Parathyroid adenoma (tissue), 2 donors: ENCODE data around the gene REG1B.
A peak's percentile ranks its signal among the peaks of the same experiment; 100 is the strongest.

Experiments
- H2AFZ ChIP-seq: fragments of 300-600 bp; sonication (generic); one replicate; pipeline ENCODE4 v1.7.0; 2017; ENCODE audit warnings: antibody characterized with exemption, mild to moderate bottlenecking
- H3K27ac ChIP-seq: fragments of 300-600 bp; sonication (generic); one replicate; pipeline ENCODE4 v1.7.0; 2017
- H3K27me3 ChIP-seq: fragments of 300-600 bp; sonication (generic); one replicate; pipeline ENCODE4 v1.7.0; 2017; ENCODE audit warnings: low read length; ENCODE audit not compliant: control insufficient read depth, insufficient read depth
- H3K36me3 ChIP-seq: fragments of 300-600 bp; sonication (generic); one replicate; pipeline ENCODE4 v1.7.0; 2017; ENCODE audit warnings: low read length; ENCODE audit not compliant: control insufficient read depth, insufficient read depth
- H3K4me1 ChIP-seq: fragments of 300-600 bp; sonication (generic); one replicate; pipeline ENCODE4 v1.7.0; 2017; ENCODE audit warnings: control low read depth
- H3K4me2 ChIP-seq: fragments of 300-600 bp; sonication (generic); one replicate; pipeline ENCODE4 v1.7.0; 2017; ENCODE audit warnings: low read length
- H3K4me3 ChIP-seq: fragments of 300-600 bp; sonication (generic); one replicate; pipeline ENCODE4 v1.7.0; 2017; ENCODE audit warnings: low read depth, low read length
- H3K79me2 ChIP-seq: fragments of 300-600 bp; sonication (generic); one replicate; pipeline ENCODE4 v1.7.0; 2017; ENCODE audit warnings: control low read depth
- H3K9ac ChIP-seq: fragments of 300-600 bp; sonication (generic); one replicate; pipeline ENCODE4 v1.7.0; 2017; ENCODE audit warnings: mild to moderate bottlenecking
- H3K9me3 ChIP-seq: fragments of 300-600 bp; sonication (generic); one replicate; pipeline ENCODE4 v1.7.0; 2017; ENCODE audit warnings: low read length; ENCODE audit not compliant: control insufficient read depth
- TF ChIP-seq, protein P1 (sequence below): fragments of 300-600 bp; sonication (generic); IDR thresholded peaks from one replicate; pipeline ENCODE4 v1.7.0; 2017; ENCODE audit warnings: antibody characterized with exemption, mild to moderate bottlenecking
- donor health status: primary hyperparathyroidism.

The REG1B gene

DNA sequence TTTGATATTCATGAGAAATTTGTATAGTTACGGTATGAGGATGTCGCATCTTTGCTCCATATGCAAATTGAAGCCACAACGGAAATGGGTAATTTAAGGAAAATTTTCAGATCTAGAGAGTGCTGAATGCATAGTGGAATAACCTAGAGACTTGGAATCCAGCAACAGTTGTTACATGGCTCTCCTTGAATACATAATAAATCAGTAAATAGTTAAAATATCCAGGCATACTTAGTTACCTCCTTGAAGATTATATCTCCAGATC, 37.9 kb upstream of the REG1B start:
- Histone ChIP-seq H2AFZ (no peak overlapping the region), H3K27ac (no peak overlapping the region), H3K9ac (no peak overlapping the region), H3K4me3 (no peak overlapping the region), H3K9me3 (no peaks in the 10 kb centered on the region), H3K36me3 (no peaks in the 10 kb centered on the region), H3K79me2 (no peaks in the 10 kb centered on the region), H3K4me1 (peaks cover 4% of the 10 kb centered on the region), H3K4me2 (no peak overlapping the region), H3K27me3 (no peaks in the 10 kb centered on the region)
- TF ChIP-seq, protein P1, sequence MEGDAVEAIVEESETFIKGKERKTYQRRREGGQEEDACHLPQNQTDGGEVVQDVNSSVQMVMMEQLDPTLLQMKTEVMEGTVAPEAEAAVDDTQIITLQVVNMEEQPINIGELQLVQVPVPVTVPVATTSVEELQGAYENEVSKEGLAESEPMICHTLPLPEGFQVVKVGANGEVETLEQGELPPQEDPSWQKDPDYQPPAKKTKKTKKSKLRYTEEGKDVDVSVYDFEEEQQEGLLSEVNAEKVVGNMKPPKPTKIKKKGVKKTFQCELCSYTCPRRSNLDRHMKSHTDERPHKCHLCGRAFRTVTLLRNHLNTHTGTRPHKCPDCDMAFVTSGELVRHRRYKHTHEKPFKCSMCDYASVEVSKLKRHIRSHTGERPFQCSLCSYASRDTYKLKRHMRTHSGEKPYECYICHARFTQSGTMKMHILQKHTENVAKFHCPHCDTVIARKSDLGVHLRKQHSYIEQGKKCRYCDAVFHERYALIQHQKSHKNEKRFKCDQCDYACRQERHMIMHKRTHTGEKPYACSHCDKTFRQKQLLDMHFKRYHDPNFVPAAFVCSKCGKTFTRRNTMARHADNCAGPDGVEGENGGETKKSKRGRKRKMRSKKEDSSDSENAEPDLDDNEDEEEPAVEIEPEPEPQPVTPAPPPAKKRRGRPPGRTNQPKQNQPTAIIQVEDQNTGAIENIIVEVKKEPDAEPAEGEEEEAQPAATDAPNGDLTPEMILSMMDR: no peak

DNA sequence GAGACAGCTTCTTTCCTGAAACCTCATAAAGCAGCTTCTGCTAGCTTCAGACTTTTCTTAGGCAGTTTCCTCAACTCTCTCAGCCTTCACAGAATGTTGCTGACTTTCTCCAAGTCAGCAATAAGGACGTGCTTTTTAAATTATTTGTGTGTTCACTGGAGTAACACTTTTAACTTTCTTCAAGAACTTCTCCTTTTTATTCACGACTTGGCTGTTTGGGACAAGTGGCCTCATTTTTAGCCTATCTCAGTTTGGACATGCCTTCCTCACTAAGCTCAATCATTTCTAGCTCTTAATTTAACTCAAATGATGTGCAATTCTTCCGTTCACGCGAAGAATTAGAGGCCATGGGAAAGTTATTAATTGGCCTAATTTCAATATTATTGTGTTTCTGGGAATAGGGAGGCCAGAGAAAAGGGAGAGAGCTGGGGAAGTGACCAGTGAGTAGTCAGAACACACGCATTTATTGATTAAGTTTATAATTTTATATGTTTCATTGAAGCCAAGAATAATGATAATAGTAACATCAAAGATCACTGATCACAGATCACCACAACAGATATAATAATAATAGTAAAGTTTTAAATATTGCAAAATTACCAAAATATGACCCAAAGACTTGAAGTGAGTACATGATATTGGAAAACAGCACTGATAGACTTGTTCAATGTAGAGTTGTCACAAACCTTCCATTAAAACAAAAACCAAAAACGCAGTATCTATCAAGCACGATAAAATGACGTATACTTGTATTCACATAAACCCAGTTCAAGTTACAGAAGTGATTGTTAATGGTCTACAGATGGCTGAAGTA, 37.3 kb upstream of the REG1B start:
- no peaks in the 10 kb centered on the region for H3K4me1 ChIP-seq
- H3K79me2 ChIP-seq: no peaks in the 10 kb centered on the region
- no peak overlapping the region for H3K27ac ChIP-seq
- H3K27me3 ChIP-seq: no peaks in the 10 kb centered on the region
- TF ChIP-seq, protein P1: no peak
- H3K4me2 ChIP-seq: no peak overlapping the region
- H3K36me3 ChIP-seq: no peaks in the 10 kb centered on the region
- H3K9me3 ChIP-seq: no peaks in the 10 kb centered on the region
- no peak overlapping the region for H3K4me3 ChIP-seq
- peak overlapping the region; percentile 17 for H2AFZ ChIP-seq
- no peak overlapping the region for H3K9ac ChIP-seq

DNA sequence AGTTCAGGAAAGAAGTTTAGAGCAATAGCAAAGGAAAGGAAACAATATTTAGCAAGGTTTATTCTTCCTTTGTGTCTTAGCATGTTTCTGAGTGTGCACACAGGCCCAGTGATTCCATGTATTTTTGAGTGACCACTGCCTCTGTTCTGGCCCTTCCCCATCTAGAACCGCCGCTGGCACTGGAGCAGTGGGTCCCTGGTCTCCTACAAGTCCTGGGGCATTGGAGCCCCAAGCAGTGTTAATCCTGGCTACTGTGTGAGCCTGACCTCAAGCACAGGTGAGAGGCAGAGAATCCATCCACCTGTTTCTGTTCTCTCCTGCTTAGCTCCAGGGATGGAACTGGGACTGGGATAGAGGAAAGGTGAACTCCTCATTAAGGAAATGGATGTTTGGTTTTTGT, 34.9 kb upstream of the REG1B start:
- H3K27ac ChIP-seq: no peak overlapping the region
- no peak overlapping the region for H3K4me2 ChIP-seq
- H3K36me3 ChIP-seq: no peaks in the 10 kb centered on the region
- no peaks in the 10 kb centered on the region for H3K79me2 ChIP-seq
- no peak overlapping the region for H3K9ac ChIP-seq
- TF ChIP-seq, protein P1: no peak
- no peaks in the 10 kb centered on the region for H3K27me3 ChIP-seq
- H3K4me1 ChIP-seq: no peaks in the 10 kb centered on the region
- H3K9me3 ChIP-seq: no peaks in the 10 kb centered on the region
- no peak overlapping the region for H3K4me3 ChIP-seq
- no peak overlapping the region for H2AFZ ChIP-seq

DNA sequence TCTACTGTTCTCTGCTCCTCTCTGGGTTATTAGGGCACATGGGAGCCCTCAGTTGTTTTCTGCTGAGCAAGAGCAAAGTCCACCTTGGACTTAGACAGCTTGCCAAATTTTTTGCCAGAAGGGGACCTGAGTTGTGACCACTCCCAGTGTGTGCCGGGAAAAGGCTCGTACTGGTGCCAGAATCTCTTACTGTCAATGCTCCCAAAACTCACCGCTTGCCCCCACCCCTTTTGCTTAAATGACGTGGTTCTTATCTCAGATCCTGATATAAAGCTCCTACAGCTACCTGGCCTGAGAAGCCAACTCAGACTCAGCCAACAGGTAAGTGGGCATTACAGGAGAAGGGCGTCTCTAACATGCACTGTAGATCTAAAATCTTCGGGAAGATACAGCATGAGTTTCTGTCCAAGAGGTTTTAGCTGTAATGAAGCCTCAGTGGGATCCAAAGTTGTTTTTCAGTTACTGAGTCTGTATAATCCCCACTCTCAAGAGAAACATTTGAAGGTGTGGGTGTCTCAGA, 32.5 kb upstream of the REG1B start, which contains the start of gene REG1A:
Gene REG1A (plus strand): TSS at position 295 of the 520 bp plus-strand sequence. CDS start 374 bp downstream, outside the sequence.
- Histone ChIP-seq H3K79me2 (no peaks in the 10 kb centered on the region), H3K27me3 (no peaks in the 10 kb centered on the region), H3K9ac (no peak within 1 kb of the TSS), H3K27ac (no peak within 1 kb of the TSS), H3K4me3 (no peak within 1 kb of the TSS), H2AFZ (no peak within 1 kb of the TSS), H3K9me3 (no peaks in the 10 kb centered on the region), H3K36me3 (no peaks in the 10 kb centered on the region), H3K4me2 (no peak within 1 kb of the TSS), H3K4me1 (no peaks in the 10 kb centered on the region)
- TF ChIP-seq, protein P1: no peak
